Measurements from ENCODE around the gene GPC3.

GPC3 gene

GRCh38 chrX:133670383-133670782 is 315.0 kb downstream of the GPC3 start:
- no peak for DNase-seq

GRCh38 chrX:133669214-133669613 is 316.2 kb downstream of the GPC3 start:
- no peak for DNase-seq

- DNase-seq = no peak
Observed at GRCh38 chrX:133668225-133668931, 317.0 kb downstream of the GPC3 start.

- DNase-seq = no peak
Observed at GRCh38 chrX:133666256-133666655, 319.1 kb downstream of the GPC3 start.

- no peak for DNase-seq
Observed at GRCh38 chrX:133661962-133662839, 323.2 kb downstream of the GPC3 start.

- no peak for DNase-seq
Observed at GRCh38 chrX:133660281-133660680, 325.1 kb downstream of the GPC3 start.

- DNase-seq = no peak
Observed at GRCh38 chrX:133658293-133658911, 327.0 kb downstream of the GPC3 start.

- no peak for DNase-seq
Observed at GRCh38 chrX:133655275-133656265, 329.8 kb downstream of the GPC3 start.

- DNase-seq = no peak
Observed at GRCh38 chrX:133654811-133655210, 330.6 kb downstream of the GPC3 start.

GRCh38 chrX:133653358-133653757 is 332.0 kb downstream of the GPC3 start:
- no peak for DNase-seq

GRCh38 chrX:133652185-133652584 is 333.2 kb downstream of the GPC3 start:
- no peak for DNase-seq

- DNase-seq = no peak
Observed at GRCh38 chrX:133650239-133650638, 335.2 kb downstream of the GPC3 start.

- DNase-seq = no peak
Observed at GRCh38 chrX:133649651-133650050, 335.7 kb downstream of the GPC3 start.

GRCh38 chrX:133648594-133648993 is 336.8 kb downstream of the GPC3 start:
- DNase-seq = no peak

- DNase-seq = no peak
Observed at GRCh38 chrX:133646719-133647116, 338.7 kb downstream of the GPC3 start.

GRCh38 chrX:133645977-133646718 is 339.2 kb downstream of the GPC3 start:
- DNase-seq = no peak

- DNase-seq = no peak
Observed at GRCh38 chrX:133645256-133645655, 340.1 kb downstream of the GPC3 start.

- no peak for DNase-seq
Observed at GRCh38 chrX:133640161-133641015, 345.0 kb downstream of the GPC3 start.

- DNase-seq = no peak
Observed at GRCh38 chrX:133639726-133640125, 345.7 kb downstream of the GPC3 start.

GRCh38 chrX:133638285-133638684 is 347.1 kb downstream of the GPC3 start:
- DNase-seq = no peak

GRCh38 chrX:133637765-133638164 is 347.6 kb downstream of the GPC3 start:
- no peak for DNase-seq

Measured in activated effector memory CD4-positive, alpha-beta T cell treated with Interleukin-2 at 50 U/mL for 16 hours (primary cell).